GM12878 (cell line): ENCODE measurements around the gene ATP7B. TPM values are rescaled to one million over a fixed set of nuclear protein-coding genes. Genes with fewer than 3 reads are reported as not detected.

ENCODE experiments used
- ATAC-seq: fragments of 200-7000 bp; cut with Tn5 transposase; 3 replicates; pipeline ENCODE4 v1.9.1; 2020; ENCODE audit warnings: mild to moderate bottlenecking, moderate library complexity
- BruUV-seq: library from RNA; stranded (reverse); fragments of 400-500 nt; replicated peaks from 2 replicates; lab custom pipeline; 2021; lab: Mats Ljungman, UMichigan
- CTCF ChIA-PET: fragments of 300-600 bp; sonication (Branson Sonifier 250); formaldehyde crosslinking; extraction: SDS; loops from one replicate; lab custom pipeline; 2021; ENCODE audit warnings: inconsistent platforms; lab: Yijun Ruan, JAX
- POLR2A ChIA-PET: fragments of 350-600 bp; formaldehyde crosslinking; extraction: SDS; loops from one replicate; lab custom pipeline; 2021; ENCODE audit warnings: inconsistent platforms; lab: Charles Lee
- RAD21 ChIA-PET: fragments of 300-600 bp; sonication (Branson Sonifier 250); formaldehyde crosslinking; loops from one replicate; lab custom pipeline; 2023; ENCODE audit warnings: antibody characterized with exemption; ENCODE audit not compliant: unreplicated experiment; lab: Charles Lee
- SMC1A ChIA-PET: fragments of 300-600 bp; sonication (Branson Sonifier 250); formaldehyde crosslinking; loops from one replicate; lab custom pipeline; 2023; ENCODE audit not compliant: unreplicated experiment, uncharacterized antibody; lab: Charles Lee
- DNase-seq: peaks from one replicate; pipeline ENCODE4 v3.0.0-alpha.2; 2011; ENCODE audit warnings: low read depth, low spot score
- FAIRE-seq: peaks from 3 replicates; lab custom pipeline; 2011; peaks lifted over from hg19 to GRCh38; lab: Jason Lieb, UNC
- H2AFZ ChIP-seq: 2 replicates; pipeline ENCODE4 v1.6.0; 2011; ENCODE audit warnings: low read depth, low read length, control low read depth; ENCODE audit not compliant: control insufficient read depth
- H3K27ac ChIP-seq: 2 replicates; pipeline ENCODE4 v1.5.1; 2011; ENCODE audit warnings: control low read depth; ENCODE audit not compliant: control insufficient read depth, insufficient read depth
- H3K27me3 ChIP-seq, 2 experiments: replicated peaks in 1 of 2; 2 replicates each; pipeline versions ENCODE4 v1.6.0 to v1.6.1; 2011; ENCODE audit warnings: low read length in 1 of 2; ENCODE audit not compliant: control insufficient read depth in 2 of 2, insufficient read depth in 2 of 2
- H3K36me3 ChIP-seq, 2 experiments: 2 replicates each; pipeline ENCODE4 v1.5.1; 2011; ENCODE audit warnings: low read length in 1 of 2; ENCODE audit not compliant: control insufficient read depth in 2 of 2, insufficient read depth in 2 of 2
- H3K4me1 ChIP-seq: 2 replicates; pipeline ENCODE4 v1.6.1; 2011; ENCODE audit warnings: mild to moderate bottlenecking, low read length, moderate library complexity, mixed read lengths; ENCODE audit not compliant: control insufficient read depth, insufficient read depth
- H3K4me2 ChIP-seq: 2 replicates; pipeline ENCODE4 v1.6.0; 2011; ENCODE audit warnings: control low read depth; ENCODE audit not compliant: control insufficient read depth, insufficient read depth
- H3K4me3 ChIP-seq: fragments of 200-600 bp; sonication (generic); 2 replicates; pipeline ENCODE4 v1.5.1; 2016
- H3K79me2 ChIP-seq: 2 replicates; pipeline ENCODE4 v1.6.0; 2011; ENCODE audit warnings: low read length; ENCODE audit not compliant: control insufficient read depth, insufficient read depth
- H3K9ac ChIP-seq: 2 replicates; pipeline ENCODE4 v1.8.0; 2011; ENCODE audit warnings: low read length, control low read depth, mixed read lengths; ENCODE audit not compliant: control insufficient read depth, insufficient read depth
- H3K9me3 ChIP-seq: replicated peaks from 3 replicates; pipeline ENCODE4 v1.5.1; 2011; ENCODE audit warnings: mild to moderate bottlenecking, low read length; ENCODE audit not compliant: control insufficient read depth, insufficient read depth
- H4K20me1 ChIP-seq: 2 replicates; pipeline ENCODE4 v1.6.0; 2011; ENCODE audit not compliant: control insufficient read depth, insufficient read depth
- CEBPB ChIP-seq, 2 experiments: fragments of 150-350 bp in 1 of 2; IDR thresholded peaks; 2 replicates each; pipeline ENCODE4 v1.6.1; 2012 to 2014; ENCODE audit warnings: low read depth in 2 of 2, low read length in 2 of 2, borderline replicate concordance in 1 of 2, inconsistent platforms in 1 of 2
- ESRRA ChIP-seq: IDR thresholded peaks from 2 replicates; pipeline ENCODE4 v1.6.1; 2012; ENCODE audit warnings: mild to moderate bottlenecking, low read length, improper control_type of control experiment
- IKZF2 ChIP-seq, 2 experiments: fragments of 450-650 bp; IDR thresholded peaks; 2 replicates each; pipeline ENCODE4 v1.6.1; 2017; ENCODE audit warnings: mild to moderate bottlenecking in 2 of 2, moderate library complexity in 2 of 2
- RUNX3 ChIP-seq: IDR thresholded peaks from 2 replicates; pipeline ENCODE4 v1.6.1; 2012; ENCODE audit warnings: low read length, inconsistent platforms
- SREBF2 ChIP-seq: IDR thresholded peaks from 2 replicates; pipeline ENCODE4 v1.6.1; 2012; ENCODE audit warnings: mild to moderate bottlenecking, low read length
- SRF ChIP-seq, 2 experiments: IDR thresholded peaks; 2 replicates each; pipeline ENCODE4 v1.6.1; 2011; ENCODE audit warnings: low read depth in 2 of 2, low read length in 2 of 2, mild to moderate bottlenecking in 1 of 2, moderate library complexity in 1 of 2
- ZBED1 ChIP-seq: IDR thresholded peaks from 2 replicates; pipeline ENCODE4 v1.6.1; 2016; ENCODE audit warnings: borderline replicate concordance
- ZZZ3 ChIP-seq: IDR thresholded peaks from 2 replicates; pipeline ENCODE4 v1.6.1; 2011; ENCODE audit warnings: low read depth; ENCODE audit not compliant: control insufficient read depth, insufficient read length
- WGBS: methylation state at CpG from one replicate; pipeline ENCODE4 v1.1.6; 2016; ENCODE audit warnings: low lambda C conversion rate; ENCODE audit not compliant: insufficient replicate concordance, insufficient coverage; ENCODE audit errors: missing lambda C conversion rate; 5-methylcytosine and 5-hydroxymethylcytosine counted together
- in situ Hi-C: fragments of 300-500 bp; cut with MboI; formaldehyde crosslinking; loops from 9 replicates; pipeline ENCODE4 v1.14.3; 2018; ENCODE audit warnings: mixed read lengths
- intact Hi-C: fragments of 100-400 bp; cut with micrococcal nuclease; formaldehyde crosslinking; loops from one replicate; pipeline ENCODE4 v1.14.2; 2022; ENCODE audit not compliant: unreplicated experiment
- polyA plus RNA-seq, 11 experiments: library from polyadenylated mRNA; depleted of rRNA in 4 of 11; unstranded in 6 of 11; stranded (reverse) in 5 of 11; fragments of >200 nt; fragmentation: Nextera tagmentation in 4 of 11; fragmentation: Illumina TruSeq in 1 of 11; extraction: Ambion mirVana in 4 of 11; extraction: Trizol in 1 of 11; gene quantifications; 1 replicate in 1 of 11; 2 replicates in 10 of 11; pipeline versions ENCODE4 v1.2.1 to v1.2.3, GENCODE V29; 2011 to 2016; ENCODE audit warnings: inconsistent platforms in 2 of 11, missing spikeins in 2 of 11, low read depth in 1 of 11
- total RNA-seq, 4 experiments: library from RNA; depleted of rRNA in 3 of 4; stranded (reverse); fragments of >200 nt in 3 of 4; fragmentation: Illumina TruSeq in 1 of 4; extraction: Trizol in 1 of 4; gene quantifications; 2 replicates each; pipeline versions ENCODE4 v1.2.1 to v1.2.3, GENCODE V29; 2013 to 2021

The ATP7B gene
- total and polyA plus RNA-seq, 10 of the 15 experiments (the other 5 are each of a cell fraction or from before 2014, with no cell fraction given): under 0.01 to 1.1 (median 0.06) TPM; not detected in 2

DNA sequence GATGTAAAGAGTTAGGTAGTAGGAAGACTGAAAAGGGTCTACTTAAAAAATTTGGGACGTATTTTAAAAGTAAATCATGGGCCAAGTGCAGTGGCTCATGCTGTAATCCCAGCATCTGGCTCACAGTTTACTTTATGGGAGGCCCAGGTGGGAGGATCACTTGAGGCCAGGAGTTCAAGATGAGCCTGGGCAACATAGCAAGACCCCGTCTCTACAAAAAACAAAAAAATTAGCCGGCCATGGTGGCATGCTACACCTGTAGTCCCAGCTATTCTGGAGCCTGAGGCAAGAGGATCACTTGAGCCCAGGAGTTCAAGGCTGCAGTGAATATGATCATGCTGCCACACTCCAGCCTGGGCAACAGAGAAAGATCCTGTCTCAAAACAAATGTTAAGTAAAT lies 36.2 kb upstream of the ATP7B start (continued):
- no peak for TF ChIP-seq ZZZ3
- TF ChIP-seq, all 136 proteins: peak for 0

DNA sequence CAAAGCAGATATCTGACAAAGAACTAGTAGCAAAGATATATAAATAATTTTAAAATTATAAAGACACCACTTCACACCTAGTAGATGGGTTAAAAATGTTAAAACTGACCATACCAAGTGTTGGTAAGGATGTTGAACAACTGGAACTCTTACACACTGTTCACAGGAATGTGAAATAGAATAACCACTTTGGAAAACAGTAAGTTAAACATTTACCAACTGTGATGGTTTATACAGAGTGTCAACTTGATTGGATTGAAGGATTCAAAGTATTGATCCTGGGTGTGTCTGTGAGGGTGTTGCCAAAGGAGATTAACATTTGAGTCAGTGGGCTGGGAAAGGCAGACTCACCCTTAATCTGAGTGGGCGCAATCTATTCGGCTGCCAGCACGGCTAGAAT lies 32.4 kb upstream of the ATP7B start:
- Histone ChIP-seq H3K4me1 (no peaks in the 10 kb centered on the region), H3K79me2 (no peaks in the 10 kb centered on the region), H3K4me2 (no peak overlapping the region), H3K4me3 (no peak overlapping the region), H3K9me3 (no peaks in the 10 kb centered on the region), H4K20me1 (no peaks in the 10 kb centered on the region), H3K36me3 (no peaks in the 10 kb centered on the region), H3K27me3 (no peaks in the 10 kb centered on the region), H2AFZ (no peak overlapping the region), H3K27ac (no peak overlapping the region), H3K9ac (no peak overlapping the region)
- ChIA-PET RAD21 (no interaction called here), CTCF (no interaction called here), POLR2A (no interaction called here), SMC1A (no interaction called here)
- intact Hi-C loops (no loop called here), in situ Hi-C loops (no loop called here)
- no peak for DNase-seq
- ATAC-seq: no peak
- BruUV-seq: no TSS peak
- no peak for FAIRE-seq
- TF ChIP-seq SREBF2: no peak
- TF ChIP-seq ZBED1: no peak
- TF ChIP-seq RUNX3: no peak
- no peak for TF ChIP-seq CEBPB (IDR thresholded peaks at IDR 0.05; ENCODE audit: borderline replicate concordance in 1 of 2, low read depth in 2 of 2, low read length in 2 of 2)
- TF ChIP-seq SRF (IDR thresholded peaks at IDR 0.05; ENCODE audit: low read depth in 2 of 2, low read length in 2 of 2): no peak
- no peak for TF ChIP-seq IKZF2 (IDR thresholded peaks at IDR 0.05)
- no peak for TF ChIP-seq ESRRA
- WGBS: 98% methylated on average over 3 of the region's 3 CpGs
